Activated CD8-positive, alpha-beta memory T cell treated with anti-CD3 and anti-CD28 coated beads, Interleukin-2, amount 50 U/mL, for 4 hours (primary cell): ENCODE data around the gene MEGF11.

ENCODE experiments used
- DNase-seq: peaks from one replicate; pipeline ENCODE4 v3.0.0-alpha.2; 2020

MEGF11 gene

GRCh38 chr15:66138096-66138783, 115.3 kb downstream of the MEGF11 start:
- DNase-seq, result no peak

GRCh38 chr15:66136948-66137347, 116.6 kb downstream of the MEGF11 start:
- no peak for DNase-seq

- no peak for DNase-seq
Measured at GRCh38 chr15:66135664-66136063, 117.9 kb downstream of the MEGF11 start.

- DNase-seq, result no peak
Measured at GRCh38 chr15:66134284-66134683, 119.3 kb downstream of the MEGF11 start.

GRCh38 chr15:66133247-66133885, 120.2 kb downstream of the MEGF11 start:
- no peak for DNase-seq

GRCh38 chr15:66132251-66132816, 121.2 kb downstream of the MEGF11 start:
- no peak for DNase-seq

GRCh38 chr15:66131831-66132230, 121.7 kb downstream of the MEGF11 start:
- DNase-seq, result no peak

GRCh38 chr15:66131200-66131599, 122.3 kb downstream of the MEGF11 start:
- DNase-seq, result no peak

GRCh38 chr15:66130496-66131034, 123.0 kb downstream of the MEGF11 start:
- DNase-seq, result no peak

- no peak for DNase-seq
Measured at GRCh38 chr15:66129586-66129985, 124.0 kb downstream of the MEGF11 start.

- no peak for DNase-seq
Measured at GRCh38 chr15:66128116-66128680, 125.4 kb downstream of the MEGF11 start.

- no peak for DNase-seq
Measured at GRCh38 chr15:66126456-66126855, 127.1 kb downstream of the MEGF11 start.

- DNase-seq, result no peak
Measured at GRCh38 chr15:66126031-66126441, 127.5 kb downstream of the MEGF11 start.

GRCh38 chr15:66124651-66125050, 128.9 kb downstream of the MEGF11 start:
- no peak for DNase-seq

GRCh38 chr15:66123799-66124198, 129.8 kb downstream of the MEGF11 start:
- no peak for DNase-seq

GRCh38 chr15:66120422-66120821, 133.1 kb downstream of the MEGF11 start:
- DNase-seq, result no peak

- no peak for DNase-seq
Measured at GRCh38 chr15:66117841-66118240, 135.7 kb downstream of the MEGF11 start.

GRCh38 chr15:66115568-66116206, 137.9 kb downstream of the MEGF11 start:
- DNase-seq, result peak; percentile 24

- DNase-seq, result no peak
Measured at GRCh38 chr15:66114863-66115425, 138.6 kb downstream of the MEGF11 start.

GRCh38 chr15:66112388-66112787, 141.2 kb downstream of the MEGF11 start:
- no peak for DNase-seq

- no peak for DNase-seq
Measured at GRCh38 chr15:66111363-66111762, 142.2 kb downstream of the MEGF11 start.

GRCh38 chr15:66110864-66111263, 142.7 kb downstream of the MEGF11 start:
- DNase-seq, result no peak

- DNase-seq, result no peak
Measured at GRCh38 chr15:66109826-66110225, 143.7 kb downstream of the MEGF11 start.
